HCT116 (cell line): ENCODE results near the gene RTF2. TPM values are rescaled to one million over a fixed set of nuclear protein-coding genes. Genes with fewer than 3 reads are reported as not detected.

Source experiments
- ATAC-seq: fragments of 200-7000 bp; cut with Tn5 transposase; 2 replicates; pipeline ENCODE4 v1.9.1; 2020; ENCODE audit warnings: mild to moderate bottlenecking, moderate library complexity
- BruUV-seq: library from RNA; stranded (reverse); fragments of 400-500 nt; replicated peaks from 2 replicates; lab custom pipeline; 2021; lab: Mats Ljungman, UMichigan
- CTCF ChIA-PET: fragments of 300-600 bp; sonication (Branson Sonifier 250); formaldehyde crosslinking; loops from one replicate; lab custom pipeline; 2021; ENCODE audit warnings: antibody characterized with exemption; lab: Charles Lee
- POLR2A ChIA-PET: fragments of 300-600, 350-600 bp; sonication (Branson Sonifier 250); formaldehyde crosslinking; loops from one replicate; lab custom pipeline; 2021; ENCODE audit warnings: antibody characterized with exemption; lab: Charles Lee
- RAD21 ChIA-PET, 2 experiments: fragments of 300-600 bp; sonication (Branson Sonifier 250); formaldehyde crosslinking; loops; one replicate each; lab custom pipeline; 2023; ENCODE audit warnings: low total read pairs in 2 of 2; ENCODE audit not compliant: uncharacterized antibody in 2 of 2, unreplicated experiment in 2 of 2, low non-redundant PET in 1 of 2; lab: Charles Lee
- DNase-seq: peaks from one replicate; pipeline ENCODE4 v3.0.0-alpha.2; 2010; ENCODE audit warnings: low read depth, low spot score
- H2AFZ ChIP-seq: fragments of 200-600 bp; shearing (Covaris generic), sonication (generic); 2 replicates; pipeline ENCODE4 v1.6.1; 2017; ENCODE audit warnings: low read depth, mixed run types, mixed read lengths, antibody characterized with exemption, low read length; ENCODE audit not compliant: poor library complexity, severe bottlenecking
- H3K27ac ChIP-seq: 2 replicates; pipeline ENCODE4 v1.5.1; 2012; ENCODE audit warnings: low read depth, low read length
- H3K27me3 ChIP-seq: fragments of 200-600 bp; sonication (generic); 2 replicates; pipeline ENCODE4 v1.6.1; 2016; ENCODE audit warnings: mixed run types, low read length, mixed read lengths; ENCODE audit not compliant: insufficient read depth
- H3K36me3 ChIP-seq, 2 experiments: fragments of 200-500 bp in 1 of 2; fragments of 200-600 bp in 1 of 2; sonication (Bioruptor generic) in 1 of 2; sonication (generic) in 1 of 2; 2 replicates each; pipeline versions ENCODE4 v1.5.1 to v1.6.1; 2014 to 2016; ENCODE audit warnings: low read length in 2 of 2, inconsistent platforms in 1 of 2, mixed read lengths in 1 of 2, mixed run types in 1 of 2; ENCODE audit not compliant: insufficient read depth in 2 of 2, control insufficient read depth in 1 of 2
- H3K4me1 ChIP-seq, 2 experiments: fragments of 200-600 bp in 1 of 2; sonication (generic) in 1 of 2; 2 replicates each; pipeline versions ENCODE4 v1.5.1 to v1.6.1; 2012 to 2017; ENCODE audit warnings: low read length in 2 of 2, inconsistent platforms in 1 of 2, mild to moderate bottlenecking in 1 of 2, mixed read lengths in 1 of 2, mixed run types in 1 of 2, moderate library complexity in 1 of 2; ENCODE audit not compliant: insufficient read depth in 2 of 2, control insufficient read depth in 1 of 2
- H3K4me2 ChIP-seq: fragments of 200-600 bp; sonication (generic); 2 replicates; pipeline ENCODE4 v1.6.1; 2017; ENCODE audit warnings: mixed run types, low read length, mixed read lengths
- H3K4me3 ChIP-seq, 2 experiments: fragments of 200-600 bp in 1 of 2; sonication (generic) in 1 of 2; replicated peaks in 1 of 2; 2 replicates each; pipeline ENCODE4 v1.5.1; 2011 to 2016; ENCODE audit warnings: low read length in 2 of 2, control low read depth in 1 of 2, low read depth in 1 of 2, mild to moderate bottlenecking in 1 of 2, mixed read lengths in 1 of 2, mixed run types in 1 of 2
- H3K79me2 ChIP-seq: fragments of 200-600 bp; sonication (generic); 2 replicates; pipeline ENCODE4 v1.6.1; 2017; ENCODE audit warnings: mild to moderate bottlenecking, mixed run types, low read length, moderate library complexity, mixed read lengths; ENCODE audit not compliant: insufficient read depth
- H3K9ac ChIP-seq: fragments of 200-600 bp; sonication (generic); 2 replicates; pipeline ENCODE4 v1.6.1; 2016; ENCODE audit warnings: low read length, mixed read lengths
- H3K9me2 ChIP-seq: fragments of 200-600 bp; sonication (generic), shearing (Covaris generic); 2 replicates; pipeline ENCODE4 v1.6.1; 2017; ENCODE audit warnings: mixed run types, mild to moderate bottlenecking, moderate library complexity; ENCODE audit not compliant: insufficient read depth
- H3K9me3 ChIP-seq, 2 experiments: fragments of 200-500 bp in 1 of 2; fragments of 200-600 bp in 1 of 2; sonication (Bioruptor generic) in 1 of 2; sonication (generic) in 1 of 2; 2 replicates each; pipeline ENCODE4 v1.6.1; 2014 to 2017; ENCODE audit warnings: low read length in 2 of 2, mixed read lengths in 2 of 2, inconsistent platforms in 1 of 2, low read depth in 1 of 2, mild to moderate bottlenecking in 1 of 2, mixed run types in 1 of 2, moderate library complexity in 1 of 2; ENCODE audit not compliant: control insufficient read depth in 1 of 2, insufficient read depth in 1 of 2
- H4K20me1 ChIP-seq: fragments of 200-600 bp; sonication (generic), shearing (Covaris generic); 2 replicates; pipeline ENCODE4 v1.6.1; 2017; ENCODE audit warnings: mixed run types, mild to moderate bottlenecking, moderate library complexity; ENCODE audit not compliant: insufficient read depth
- CTCF ChIP-seq, 3 experiments: fragments of 200-600 bp in 1 of 3; sonication (generic) in 1 of 3; IDR thresholded peaks in 2 of 3; conservative IDR thresholded peaks in 1 of 3; 2 replicates each; pipeline ENCODE4 v1.5.1; 2012 to 2017; ENCODE audit warnings: low read depth in 2 of 3, low read length in 2 of 3, antibody characterized with exemption in 1 of 3, borderline replicate concordance in 1 of 3, control low read depth in 1 of 3, mild to moderate bottlenecking in 1 of 3, mixed read lengths in 1 of 3, mixed run types in 1 of 3, moderate library complexity in 1 of 3; ENCODE audit not compliant: insufficient read depth in 1 of 3
- JUND ChIP-seq: IDR thresholded peaks from 2 replicates; pipeline ENCODE4 v1.6.1; 2012
- MAX ChIP-seq: IDR thresholded peaks from 2 replicates; pipeline ENCODE4 v1.6.1; 2012
- REST ChIP-seq: IDR thresholded peaks from 2 replicates; pipeline ENCODE4 v1.6.1; 2012; ENCODE audit warnings: low read depth
- TCF7L2 ChIP-seq: IDR thresholded peaks from 2 replicates; pipeline ENCODE4 v1.7.0; 2011; ENCODE audit warnings: borderline replicate concordance, inconsistent platforms; ENCODE audit not compliant: insufficient read depth, insufficient read length; ENCODE audit errors: extremely low read depth
- intact Hi-C: fragments of 100-400 bp; cut with micrococcal nuclease; formaldehyde crosslinking; loops from 2 replicates; pipeline ENCODE4 v1.10.0; 2022
- total RNA-seq: library from RNA; stranded (reverse); gene quantifications from one replicate; pipeline ENCODE4 v1.2.1, GENCODE V29; 2021; ENCODE audit not compliant: unreplicated experiment

Gene RTF2
- total RNA-seq, 1 experiment from 2014 or later = 73.8 TPM

GRCh38 chr20:56463428-56463827 is 5.0 kb upstream of the RTF2 start:
- no peaks in the 10 kb centered on the region for H3K27me3 ChIP-seq
- no peaks in the 10 kb centered on the region for H3K9me2 ChIP-seq
- ATAC-seq = no peak
- H3K4me2 ChIP-seq = no peak overlapping the region
- H2AFZ ChIP-seq = no peak overlapping the region
- CTCF ChIA-PET = no interaction called here
- no peaks in the 10 kb centered on the region for H3K9me3 ChIP-seq
- TF ChIP-seq TCF7L2 (no peak), JUND (no peak)
- no peaks in the 10 kb centered on the region for H3K36me3 ChIP-seq
- no peaks in the 10 kb centered on the region for H3K79me2 ChIP-seq
- H3K4me1 ChIP-seq = peaks cover 6 to 11% of the 10 kb centered on the region in 2 experiments; a peak in 3 of 4 replicates
- no TSS peak for BruUV-seq
- POLR2A ChIA-PET = no interaction called here
- H4K20me1 ChIP-seq = no peaks in the 10 kb centered on the region
- DNase-seq = no peak
- no peak overlapping the region for H3K4me3 ChIP-seq
- no peak overlapping the region for H3K27ac ChIP-seq
- intact Hi-C loops = no loop called here
- RAD21 ChIA-PET = no interaction called here
- no peak overlapping the region for H3K9ac ChIP-seq

GRCh38 chr20:56465997-56466396 is 2.4 kb upstream of the RTF2 start:
- DNase-seq = no peak
- Histone ChIP-seq H3K27ac (no peak overlapping the region), H3K9me2 (no peaks in the 10 kb centered on the region), H4K20me1 (no peaks in the 10 kb centered on the region), H3K9me3 (no peaks in the 10 kb centered on the region), H3K4me1 (peaks cover 15 to 22% of the 10 kb centered on the region in 2 experiments; a peak in 3 of 4 replicates), H3K36me3 (no peaks in the 10 kb centered on the region; a peak in 1 of 4 replicates), H3K79me2 (peaks cover 26% of the 10 kb centered on the region), H3K4me3 (no peak overlapping the region), H3K27me3 (no peaks in the 10 kb centered on the region), H3K9ac (no peak overlapping the region), H3K4me2 (no peak overlapping the region), H2AFZ (no peak overlapping the region)
- TF ChIP-seq CTCF (IDR thresholded peaks at IDR 0.05 in 2 of 3, conservative IDR thresholded peaks at IDR 0.05 in 1 of 3; ENCODE audit: borderline replicate concordance in 1 of 3, insufficient read depth in 1 of 3, low read depth in 2 of 3, low read length in 2 of 3) = no peak
- TF ChIP-seq REST = no peak
- no peak for TF ChIP-seq MAX
- intact Hi-C loops = loop anchor here (5.0 kb wide), 1 partner anchor 74 kb away; the partner anchor contains the start of genes AURKA and CSTF1
- POLR2A ChIA-PET = no interaction called here
- no peak for ATAC-seq
- CTCF ChIA-PET = no interaction called here
- RAD21 ChIA-PET = no interaction called here
- BruUV-seq = no TSS peak
